Measurements from ENCODE around the gene FHOD3.

The FHOD3 gene

GRCh38 chr18:36688020-36688965, 390.8 kb downstream of the FHOD3 start:
- Histone ChIP-seq H3K9me3 (ENCODE audit: insufficient read depth, low read depth, low read length) (peaks cover 17% of the 10 kb centered on the region; the same call in 1 of the 2 replicates), H3K9ac (ENCODE audit: low read depth, low read length, poor library complexity, severe bottlenecking) (no peak overlapping the region), H3K36me3 (ENCODE audit: insufficient read depth, low read length) (no peaks in the 10 kb centered on the region), H3K4me2 (ENCODE audit: low read depth, low read length, poor library complexity, severe bottlenecking) (no peak overlapping the region), H3F3A (ENCODE audit: low read depth) (no peaks in the 10 kb centered on the region), H2AFZ (ENCODE audit: low read length) (0 out of 2 replicates have a peak overlapping the region, but pooled peaks have one; percentile 6), H3K4me1 (ENCODE audit: insufficient read depth, low read length, poor library complexity, severe bottlenecking) (no peaks in the 10 kb centered on the region), H3K79me2 (ENCODE audit: insufficient read depth, low read length) (no peaks in the 10 kb centered on the region), H4K20me1 (ENCODE audit: insufficient read depth, low read length, poor library complexity, severe bottlenecking) (no peaks in the 10 kb centered on the region), H3K9me2 (replicated peaks; ENCODE audit: low read depth, low read length) (no peaks in the 10 kb centered on the region), H3K27me3 (ENCODE audit: insufficient read depth, low read length, poor library complexity, severe bottlenecking) (no peaks in the 10 kb centered on the region), H3K4me3 (ENCODE audit: low read length, poor library complexity, severe bottlenecking) (no peak overlapping the region)
- TF ChIP-seq EZH2phosphoT487 (IDR thresholded peaks at IDR 0.05; ENCODE audit: borderline replicate concordance) (no peak), CTCF (conservative IDR thresholded peaks at IDR 0.05; ENCODE audit: low read length) (peak; percentile 95)

GRCh38 chr18:36692371-36692770, 394.9 kb downstream of the FHOD3 start:
- Histone ChIP-seq H3K9ac (ENCODE audit: low read depth, low read length, poor library complexity, severe bottlenecking) (no peak overlapping the region), H3K79me2 (ENCODE audit: insufficient read depth, low read length) (no peaks in the 10 kb centered on the region)
- TF ChIP-seq EZH2phosphoT487 (IDR thresholded peaks at IDR 0.05; ENCODE audit: borderline replicate concordance): no peak

GRCh38 chr18:36692921-36693332, 395.4 kb downstream of the FHOD3 start:
- TF ChIP-seq CTCF (conservative IDR thresholded peaks at IDR 0.05; ENCODE audit: low read length) (no peak), EZH2phosphoT487 (IDR thresholded peaks at IDR 0.05; ENCODE audit: borderline replicate concordance) (no peak)
- no peaks in the 10 kb centered on the region for H3F3A ChIP-seq (ENCODE audit: low read depth)
- H3K36me3 ChIP-seq (ENCODE audit: insufficient read depth, low read length): no peaks in the 10 kb centered on the region
- H3K79me2 ChIP-seq (ENCODE audit: insufficient read depth, low read length): no peaks in the 10 kb centered on the region
- H3K9me2 ChIP-seq (replicated peaks; ENCODE audit: low read depth, low read length): no peaks in the 10 kb centered on the region
- no peak overlapping the region for H3K4me3 ChIP-seq (ENCODE audit: low read length, poor library complexity, severe bottlenecking)
- H3K27me3 ChIP-seq (ENCODE audit: insufficient read depth, low read length, poor library complexity, severe bottlenecking): no peaks in the 10 kb centered on the region
- no peak overlapping the region for H3K4me2 ChIP-seq (ENCODE audit: low read depth, low read length, poor library complexity, severe bottlenecking)
- no peak overlapping the region for H2AFZ ChIP-seq (ENCODE audit: low read length)
- H3K4me1 ChIP-seq (ENCODE audit: insufficient read depth, low read length, poor library complexity, severe bottlenecking): no peaks in the 10 kb centered on the region
- H3K9me3 ChIP-seq (ENCODE audit: insufficient read depth, low read depth, low read length): no peaks in the 10 kb centered on the region
- H3K9ac ChIP-seq (ENCODE audit: low read depth, low read length, poor library complexity, severe bottlenecking): no peak overlapping the region
- no peaks in the 10 kb centered on the region for H4K20me1 ChIP-seq (ENCODE audit: insufficient read depth, low read length, poor library complexity, severe bottlenecking)

More at GRCh38 chr18:36692371-36692770, 394.9 kb downstream of the FHOD3 start:
- no peaks in the 10 kb centered on the region for H3K4me1 ChIP-seq (ENCODE audit: insufficient read depth, low read length, poor library complexity, severe bottlenecking)
- H3K9me3 ChIP-seq (ENCODE audit: insufficient read depth, low read depth, low read length): no peaks in the 10 kb centered on the region
- no peaks in the 10 kb centered on the region for H4K20me1 ChIP-seq (ENCODE audit: insufficient read depth, low read length, poor library complexity, severe bottlenecking)
- H3K9me2 ChIP-seq (replicated peaks; ENCODE audit: low read depth, low read length): no peaks in the 10 kb centered on the region
- no peaks in the 10 kb centered on the region for H3F3A ChIP-seq (ENCODE audit: low read depth)
- no peaks in the 10 kb centered on the region for H3K27me3 ChIP-seq (ENCODE audit: insufficient read depth, low read length, poor library complexity, severe bottlenecking)
- H3K36me3 ChIP-seq (ENCODE audit: insufficient read depth, low read length): no peaks in the 10 kb centered on the region
- no peak overlapping the region for H2AFZ ChIP-seq (ENCODE audit: low read length)
- H3K4me2 ChIP-seq (ENCODE audit: low read depth, low read length, poor library complexity, severe bottlenecking): no peak overlapping the region
- H3K4me3 ChIP-seq (ENCODE audit: low read length, poor library complexity, severe bottlenecking): no peak overlapping the region
